Stimulated activated CD8-positive, alpha-beta memory T cell treated with anti-CD3 and anti-CD28 coated beads, Interleukin-2, amount 100 ng/mL, for 1 hour (primary cell): ENCODE results near the gene ADGRL3.
"Not testable (repeated sequence)": the region's sequence is repeated elsewhere in the genome, so short reads cannot be mapped to it uniquely, and the experiment has no call there.

Source experiments
- DNase-seq, 2 donors: peaks; one replicate each; pipeline ENCODE4 v3.0.0-alpha.2; 2020; ENCODE audit warnings: low read depth in 2 of 2

The ADGRL3 gene

DNA sequence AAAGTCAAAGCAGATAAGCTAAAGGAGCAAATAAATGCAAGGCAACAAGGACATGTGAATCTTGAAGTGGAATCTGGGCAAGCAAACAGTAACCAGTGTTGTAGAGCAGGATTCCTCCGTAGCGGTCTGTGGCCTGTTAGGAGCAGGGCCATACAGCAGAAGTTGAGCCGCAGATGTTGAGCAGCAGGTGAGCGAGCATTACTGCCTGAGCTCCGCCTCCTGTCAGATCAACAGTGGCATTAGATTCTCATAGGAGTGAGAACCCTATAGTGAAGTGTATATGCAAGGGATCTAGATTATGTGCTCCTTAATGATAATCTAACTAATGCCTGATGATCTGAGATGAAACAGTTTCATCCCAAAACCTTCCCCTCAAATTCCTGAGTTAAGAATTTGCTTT is 550.7 kb downstream of the ADGRL3 start:
- no peak for DNase-seq

DNA sequence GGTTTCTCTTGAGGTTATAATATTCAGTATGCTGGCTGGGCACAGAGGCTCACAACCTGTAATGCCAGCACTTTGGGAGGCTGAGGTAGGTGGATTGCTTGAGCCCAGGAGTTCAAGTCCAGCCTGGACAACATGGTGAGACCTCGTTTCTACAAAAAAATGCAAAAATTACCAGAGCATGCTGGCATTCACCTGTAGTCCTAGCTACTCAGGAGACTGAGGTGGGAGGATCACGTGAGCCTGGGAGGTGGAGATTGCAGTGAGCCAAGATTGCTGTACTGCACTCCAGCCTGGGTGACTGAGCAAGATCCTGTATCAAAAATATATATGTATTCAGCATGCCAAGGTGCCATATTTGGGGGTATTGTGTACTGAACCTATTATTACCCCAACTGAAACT is 552.5 kb downstream of the ADGRL3 start:
- DNase-seq = no peak

DNA sequence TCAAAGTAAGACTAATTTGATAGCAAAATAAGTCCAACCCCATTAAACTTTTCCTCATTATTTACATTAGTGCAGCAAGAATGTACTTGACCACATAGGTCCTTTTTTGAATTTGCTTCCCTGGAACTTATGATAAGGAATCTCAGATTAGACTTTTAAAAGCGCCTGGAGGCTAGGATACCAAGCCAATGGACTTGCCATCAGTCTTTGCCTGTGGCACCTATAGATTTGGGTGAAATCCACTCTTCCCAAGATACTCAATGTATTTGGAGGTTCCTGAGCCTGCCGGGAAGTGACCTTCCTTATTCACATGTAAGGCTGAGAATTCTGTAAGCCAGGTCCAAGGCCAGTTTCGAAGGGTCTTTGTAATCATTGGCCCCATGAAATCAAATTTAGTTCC is 553.6 kb downstream of the ADGRL3 start:
- DNase-seq = no peak

DNA sequence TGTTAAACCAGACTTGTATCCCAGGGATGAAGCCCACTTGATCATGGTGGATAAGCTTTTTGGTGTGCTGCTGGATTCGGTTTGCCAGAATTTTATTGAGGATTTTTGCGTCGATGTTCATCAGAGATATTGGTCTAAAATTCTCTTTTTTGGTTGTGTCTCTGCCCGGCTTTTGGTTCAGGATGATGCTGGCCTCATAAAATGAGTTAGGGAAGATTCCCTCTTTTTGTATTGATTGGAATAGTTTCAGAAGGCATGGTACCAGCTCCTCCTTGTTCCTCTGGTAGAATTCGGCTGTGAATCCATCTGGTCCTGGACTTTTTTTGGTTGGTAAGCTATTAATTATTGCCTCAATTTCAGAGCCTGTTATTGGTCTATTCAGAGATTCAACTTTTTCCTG is 556.8 kb downstream of the ADGRL3 start:
- DNase-seq = not testable (repeated sequence)

DNA sequence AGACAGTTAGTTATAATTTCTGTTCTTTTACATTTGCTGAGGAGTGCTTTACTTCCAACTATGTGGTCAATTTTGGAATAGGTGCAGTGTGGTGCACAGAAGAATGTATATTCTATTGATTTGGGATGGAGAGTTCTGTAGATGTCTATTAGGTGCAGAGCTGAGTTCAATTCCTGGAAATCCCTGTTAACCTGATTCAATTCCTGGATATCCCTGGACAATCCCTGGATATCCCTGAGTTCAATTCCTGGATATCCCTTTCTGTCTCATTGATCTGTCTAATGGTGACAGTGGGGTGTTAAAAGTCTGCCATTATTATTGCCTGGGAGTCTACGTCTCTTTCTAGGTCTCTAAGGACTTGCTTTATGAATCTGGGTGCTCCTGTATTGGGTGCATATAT is 557.9 kb downstream of the ADGRL3 start:
- not testable (repeated sequence) for DNase-seq

DNA sequence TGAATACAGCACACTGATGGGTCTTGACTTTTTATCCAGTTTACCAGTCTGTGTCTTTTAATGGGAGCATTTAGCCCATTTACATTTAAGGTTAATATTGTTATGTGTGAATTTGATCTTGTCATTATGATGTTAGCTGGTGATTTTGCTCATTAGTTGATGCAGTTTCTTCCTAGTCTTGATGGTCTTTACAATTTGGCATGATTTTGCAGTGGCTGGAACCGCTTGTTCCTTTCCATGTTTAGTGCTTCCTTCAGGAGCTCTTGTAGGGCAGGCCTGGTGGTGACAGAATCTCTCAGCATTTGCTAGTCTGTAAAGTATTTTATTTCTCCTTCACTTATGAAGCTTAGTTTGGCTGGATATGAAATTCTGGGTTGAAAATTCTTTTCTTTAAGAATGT is 558.5 kb downstream of the ADGRL3 start:
- DNase-seq = not testable (repeated sequence)

DNA sequence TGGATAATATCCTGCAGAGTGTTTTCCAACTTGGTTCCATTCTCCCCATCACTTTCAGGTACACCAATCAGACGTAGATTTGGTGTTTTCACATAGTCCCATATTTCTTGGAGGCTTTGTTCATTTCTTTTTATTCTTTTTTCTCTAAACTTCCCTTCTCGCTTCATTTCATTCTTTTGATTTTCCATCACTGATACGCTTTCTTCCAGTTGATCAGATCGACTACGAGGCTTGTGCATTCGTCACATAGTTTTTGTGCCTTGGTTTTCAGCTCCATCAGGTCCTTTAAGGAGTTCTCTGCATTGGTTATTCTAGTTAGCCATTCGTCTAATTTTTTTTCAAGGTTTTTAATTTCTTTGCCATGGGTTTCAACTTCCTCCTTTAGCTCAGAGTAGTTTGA is 559.1 kb downstream of the ADGRL3 start:
- DNase-seq = not testable (repeated sequence)

DNA sequence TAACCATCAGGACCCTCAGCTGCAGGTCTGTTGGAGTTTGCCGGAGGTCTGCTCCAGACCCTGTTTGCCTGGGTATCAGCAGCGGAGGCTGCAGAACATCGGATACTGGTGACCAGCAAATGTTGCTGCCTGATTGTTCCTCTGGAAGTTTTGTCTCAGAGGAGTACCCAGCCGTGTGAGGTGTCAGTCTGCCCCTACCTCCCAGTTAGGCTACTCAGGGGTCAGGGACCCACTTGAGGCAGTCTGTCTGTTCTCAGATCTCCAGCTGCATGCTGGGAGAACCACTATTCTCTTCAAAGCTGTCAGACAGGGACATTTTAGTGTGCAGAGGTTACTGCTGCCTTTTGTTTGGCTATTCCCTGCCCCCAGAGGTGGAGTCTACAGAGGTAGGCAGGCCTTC is 559.8 kb downstream of the ADGRL3 start:
- not testable (repeated sequence) for DNase-seq

DNA sequence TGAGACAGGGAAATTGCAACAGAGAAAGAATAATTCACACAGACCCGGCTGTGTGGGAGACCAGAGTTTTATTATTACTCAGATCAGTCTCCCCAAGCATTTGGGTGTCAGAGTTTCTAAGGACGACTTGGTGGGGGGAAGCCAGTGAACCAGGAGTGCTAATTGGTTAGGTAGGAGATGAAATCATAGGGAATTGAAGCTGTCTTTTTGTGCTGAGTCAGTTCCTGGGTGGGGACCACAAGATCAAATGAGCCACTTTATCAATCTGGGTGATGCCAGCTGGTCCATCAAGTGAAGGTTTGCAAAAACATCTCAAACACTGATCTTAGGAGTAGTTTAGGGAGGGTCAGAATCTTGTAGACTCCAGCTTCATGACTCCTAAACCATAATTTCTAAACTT is 560.7 kb downstream of the ADGRL3 start:
- DNase-seq = no peak

DNA sequence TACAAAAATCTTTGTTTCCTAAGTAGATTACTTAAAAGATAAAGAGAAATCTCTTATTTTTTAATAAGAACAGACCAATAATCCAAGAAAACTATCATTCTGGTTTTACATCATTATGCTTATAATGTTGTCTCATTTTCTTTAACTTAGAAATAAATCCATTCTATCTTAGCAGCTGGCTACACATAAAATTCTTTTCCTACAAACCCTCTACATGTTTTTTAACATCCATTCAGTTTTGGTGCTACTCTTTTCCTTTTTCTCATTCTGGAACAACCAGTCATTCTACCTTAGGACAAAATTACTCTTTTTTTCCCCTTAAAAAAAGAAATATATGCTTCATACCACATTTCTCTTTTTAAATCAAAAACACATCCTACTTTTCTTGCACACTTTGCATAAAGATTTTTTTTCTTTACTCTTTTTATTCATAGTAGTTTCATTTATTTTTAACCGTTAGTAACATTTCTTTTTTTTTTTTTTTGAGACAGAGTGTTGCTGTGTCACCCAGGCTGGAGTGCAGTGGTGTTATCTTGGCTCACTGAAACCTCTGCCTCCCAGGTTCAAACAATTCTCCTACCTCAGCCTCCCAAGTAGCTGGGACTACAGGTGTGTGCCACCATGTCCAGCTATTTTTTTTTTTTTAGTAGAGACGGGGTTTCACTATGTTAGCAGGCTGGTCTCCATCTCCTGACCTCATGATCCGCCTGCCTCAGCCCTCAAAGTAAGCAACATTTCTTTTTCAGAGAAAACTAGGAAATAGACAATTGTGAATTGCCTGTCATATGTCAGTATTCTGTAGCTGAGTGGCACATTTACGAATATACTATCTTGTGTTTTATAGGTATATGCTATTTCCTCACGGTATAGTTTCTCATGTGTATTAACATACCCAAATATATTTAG is 562.8 kb downstream of the ADGRL3 start:
- no peak for DNase-seq

DNA sequence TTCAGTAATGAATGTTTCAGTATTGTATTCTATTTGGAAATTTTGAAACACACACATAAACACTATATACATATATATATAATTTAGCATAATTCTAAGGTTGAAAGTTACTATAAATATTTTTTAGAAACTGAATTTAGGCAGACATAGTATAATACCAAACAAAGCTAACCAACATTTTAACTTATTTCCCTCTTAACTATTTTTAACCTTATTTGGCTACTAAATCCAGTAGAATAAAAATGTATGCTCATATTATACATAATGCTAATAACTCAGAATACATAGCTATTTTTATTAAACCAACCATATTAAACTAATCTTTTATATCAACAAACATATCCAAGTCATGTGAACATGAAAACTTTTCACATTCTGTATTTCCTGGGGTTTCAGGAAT is 563.6 kb downstream of the ADGRL3 start:
- DNase-seq = no peak

DNA sequence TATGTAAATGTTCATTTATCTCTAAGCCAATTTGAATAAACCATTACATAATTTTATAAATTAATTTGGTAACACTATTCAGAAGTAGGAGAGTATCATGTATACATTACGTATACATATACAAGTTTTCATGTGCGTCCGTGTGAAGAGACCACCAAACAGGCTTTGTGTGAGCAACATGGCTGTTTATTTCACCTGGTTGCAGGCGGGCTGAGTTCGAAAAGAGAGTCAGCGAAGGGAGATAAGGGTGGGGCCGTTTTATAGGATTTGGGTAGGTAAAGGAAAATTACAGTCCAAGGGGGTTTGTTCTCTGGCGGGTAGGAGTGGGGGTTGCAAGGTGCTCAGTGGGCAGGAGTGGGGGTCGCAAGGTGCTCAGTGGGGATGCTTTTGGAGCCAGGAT is 564.0 kb downstream of the ADGRL3 start:
- DNase-seq = not testable (repeated sequence)

DNA sequence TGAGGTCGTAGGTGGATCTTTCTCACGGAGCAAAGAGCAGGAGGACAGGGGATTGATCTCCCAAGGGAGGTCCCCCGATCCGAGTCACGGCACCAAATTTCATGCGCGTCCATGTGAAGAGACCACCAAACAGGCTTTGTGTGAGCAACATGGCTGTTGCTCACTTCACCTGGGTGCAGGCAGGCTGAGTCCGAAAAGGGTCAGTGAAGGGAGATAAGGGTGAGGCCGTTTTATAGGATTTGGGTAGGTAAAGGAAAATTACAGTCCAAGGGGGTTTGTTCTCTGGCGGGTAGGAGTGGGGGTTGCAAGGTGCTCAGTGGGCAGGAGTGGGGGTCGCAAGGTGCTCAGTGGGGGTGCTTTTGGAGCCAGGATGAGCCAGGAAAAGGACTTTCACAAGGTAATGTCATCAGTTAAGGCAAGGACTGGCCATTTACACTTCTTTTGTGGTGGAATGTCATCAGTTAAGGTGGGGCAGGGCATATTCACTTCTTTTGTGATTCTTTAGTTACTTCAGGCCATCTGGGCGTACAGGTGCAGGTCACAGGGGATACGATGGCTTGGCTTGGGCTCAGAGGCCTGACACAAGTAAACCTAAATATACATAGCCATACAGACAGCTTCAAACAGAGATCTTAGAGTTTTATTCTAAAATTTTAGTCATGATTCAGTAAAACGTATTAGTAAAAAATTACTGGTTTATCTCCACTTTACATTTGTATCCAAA is 569.5 kb downstream of the ADGRL3 start:
- not testable (repeated sequence) for DNase-seq

DNA sequence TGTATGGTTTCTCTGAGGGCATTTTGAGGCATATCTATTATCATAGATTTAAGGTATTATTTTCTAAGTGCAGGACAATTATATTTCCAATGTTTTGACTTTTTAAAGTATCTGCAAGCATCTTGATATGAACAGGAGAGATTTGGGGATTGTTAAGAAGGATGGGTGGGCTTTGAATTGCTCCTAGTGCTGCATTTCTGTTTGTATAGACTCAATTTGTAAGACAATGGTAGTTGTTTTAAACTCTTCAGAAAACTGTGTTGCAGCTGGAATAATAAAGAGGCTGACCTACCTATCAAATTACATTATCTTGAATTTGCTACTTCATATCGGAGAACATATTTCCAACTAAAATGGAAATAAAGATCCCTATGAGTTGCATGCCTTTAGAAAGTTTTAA is 570.3 kb downstream of the ADGRL3 start:
- DNase-seq = no peak

DNA sequence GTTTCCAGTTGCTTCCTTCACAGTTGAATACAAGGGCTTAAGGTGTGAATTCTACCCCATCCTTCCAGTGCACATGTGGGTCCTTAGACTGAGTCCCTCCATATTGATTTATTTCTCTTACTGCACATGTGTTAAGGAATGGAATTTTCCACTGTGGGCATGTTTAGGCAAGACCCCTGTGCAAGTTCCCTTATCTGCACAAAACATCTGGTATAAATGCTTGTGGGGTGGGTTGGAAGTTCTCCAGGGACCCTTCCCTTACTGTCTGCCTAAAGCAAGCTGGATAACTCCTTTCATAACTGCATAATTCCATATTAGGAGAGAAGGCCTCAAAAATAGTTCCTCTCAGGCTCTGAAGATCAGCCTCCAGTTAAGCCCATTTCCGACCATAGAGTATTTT is 570.9 kb downstream of the ADGRL3 start:
- DNase-seq = no peak

DNA sequence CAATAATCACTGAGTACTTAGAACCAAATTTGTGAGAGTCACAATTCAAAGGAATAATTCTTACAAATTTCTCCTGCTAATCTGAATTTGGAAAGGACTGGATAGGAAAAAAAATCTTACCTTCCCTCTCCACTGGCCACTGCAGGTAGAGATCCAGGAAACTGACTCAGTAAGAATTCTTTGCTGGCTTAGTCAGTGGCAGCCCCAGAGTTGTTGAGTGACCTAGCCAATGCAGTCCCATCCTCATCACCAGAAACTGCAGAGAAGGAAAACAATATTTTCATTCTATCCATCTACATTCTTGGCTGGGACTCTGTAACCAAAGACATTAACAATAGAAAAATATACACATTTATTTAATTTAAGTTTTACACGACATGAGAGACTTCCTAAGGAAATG is 572.0 kb downstream of the ADGRL3 start:
- DNase-seq = no peak

DNA sequence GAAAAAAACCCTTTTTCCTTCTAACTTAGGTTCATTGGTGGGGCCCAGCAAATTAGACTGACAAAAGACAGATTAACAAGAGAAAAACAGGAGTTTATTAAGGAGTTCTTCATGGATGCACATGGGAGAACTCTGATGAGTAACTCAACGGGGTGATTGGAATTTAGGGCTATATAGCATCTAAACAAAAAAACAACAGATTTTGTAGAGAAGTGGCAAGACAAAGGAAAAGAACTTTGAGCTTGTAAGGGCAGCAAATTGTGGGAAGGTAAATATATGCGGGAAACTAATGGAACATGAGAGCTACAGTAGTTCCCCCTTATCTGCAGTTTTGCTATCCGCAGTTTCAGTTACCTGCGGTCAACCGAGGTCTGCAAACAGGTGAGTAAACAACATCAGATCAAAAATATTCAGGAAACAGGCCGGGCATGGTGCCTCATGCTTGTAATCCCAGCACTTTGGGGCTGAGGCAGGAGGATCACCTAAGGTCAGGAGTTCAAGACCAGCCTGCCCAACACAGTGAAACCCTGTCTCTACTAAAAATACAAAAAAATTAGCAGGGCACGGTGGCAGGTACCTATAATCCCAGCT is 573.6 kb downstream of the ADGRL3 start:
- no peak for DNase-seq

DNA sequence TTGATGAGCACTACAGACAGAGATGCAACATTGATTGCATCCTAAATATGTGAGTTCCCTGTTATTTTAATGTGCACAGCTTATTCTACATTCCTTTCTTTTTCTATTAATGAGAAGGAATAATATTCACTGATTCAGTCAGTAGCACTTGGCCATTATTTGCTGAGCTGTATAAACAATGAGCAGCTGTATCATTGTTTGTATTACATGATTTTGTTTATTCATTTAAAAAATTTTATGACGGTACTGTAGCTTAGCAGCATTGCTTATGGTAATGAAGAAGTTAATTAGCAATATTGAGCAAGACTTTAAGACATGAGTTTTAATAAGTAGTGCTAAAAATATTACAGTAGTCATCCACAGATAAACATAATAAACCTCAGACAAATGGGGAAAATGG is 582.0 kb downstream of the ADGRL3 start:
- DNase-seq = no peak

DNA sequence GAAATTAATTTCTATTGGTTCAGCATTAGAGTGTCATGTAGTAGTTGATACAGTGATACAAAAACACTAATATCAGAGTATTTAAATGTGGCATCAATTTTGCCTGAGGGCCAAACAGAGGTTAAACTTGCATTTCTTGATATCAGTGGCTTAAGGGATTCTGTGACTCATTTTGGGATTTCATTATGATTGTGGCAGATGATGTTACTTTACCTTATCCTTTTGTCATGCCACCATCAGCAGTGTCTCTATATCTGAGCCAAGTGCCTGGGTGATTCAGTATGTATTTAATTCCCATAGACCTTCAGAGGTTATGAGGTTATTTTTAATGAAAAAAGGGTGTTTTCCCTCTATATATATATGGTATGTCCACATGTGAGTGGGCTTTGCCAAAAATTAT is 582.9 kb downstream of the ADGRL3 start:
- no peak for DNase-seq

DNA sequence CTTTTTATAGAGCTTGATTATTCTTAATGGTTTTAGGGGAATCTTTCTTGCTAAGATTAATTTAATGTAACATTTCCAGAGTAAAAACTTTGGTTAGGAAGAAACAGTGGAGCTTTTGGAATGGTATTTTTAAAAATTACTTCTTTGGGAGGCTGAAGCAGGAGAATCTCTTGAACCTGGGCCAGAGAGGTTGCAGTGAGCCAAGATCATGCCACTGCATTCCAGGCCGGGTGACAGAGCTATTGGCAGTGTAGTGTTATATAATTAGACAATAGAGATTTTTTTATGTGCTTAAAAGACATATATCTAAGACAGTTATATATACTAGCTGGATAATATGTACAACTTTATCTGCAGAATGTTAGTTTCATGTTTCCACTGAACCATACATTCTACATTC is 585.6 kb downstream of the ADGRL3 start:
- DNase-seq = no peak

DNA sequence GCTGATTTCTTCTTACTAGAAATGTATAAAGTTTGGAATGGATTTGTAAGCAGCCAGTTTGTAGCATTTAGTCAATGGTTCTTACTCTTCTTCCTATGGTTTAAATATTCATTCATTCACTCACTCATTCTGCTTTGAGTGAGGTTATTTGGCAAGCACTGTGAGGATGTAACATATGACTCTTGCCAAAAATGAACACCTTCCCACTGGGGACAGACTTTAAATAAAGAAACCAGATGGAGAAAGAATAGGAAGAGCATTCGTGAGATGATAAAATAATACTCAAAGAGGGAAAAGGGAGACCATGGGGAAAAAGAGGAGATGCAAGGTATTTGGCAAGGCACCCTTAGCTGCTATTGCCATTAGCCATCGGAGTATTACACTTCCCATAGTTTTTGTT is 586.1 kb downstream of the ADGRL3 start:
- no peak for DNase-seq

DNA sequence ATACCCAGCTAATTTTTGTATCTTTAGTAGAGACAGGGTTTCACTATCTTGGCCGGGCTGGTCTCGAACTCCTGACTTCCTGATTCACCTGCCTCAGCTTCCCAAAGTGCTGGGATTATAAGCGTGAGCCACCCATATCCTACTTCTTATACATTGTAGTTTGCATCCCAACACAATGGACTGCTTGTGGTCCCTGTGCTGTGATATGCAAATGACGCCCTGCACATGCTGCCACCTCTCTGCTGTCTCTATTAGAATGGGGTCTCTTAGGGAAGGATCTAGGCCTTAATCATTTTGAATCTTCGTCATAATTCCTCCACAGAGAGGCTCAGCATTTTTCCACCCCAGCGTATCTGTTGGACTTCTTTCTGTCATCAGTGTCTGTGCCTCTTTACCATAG is 595.9 kb downstream of the ADGRL3 start:
- DNase-seq = no peak

DNA sequence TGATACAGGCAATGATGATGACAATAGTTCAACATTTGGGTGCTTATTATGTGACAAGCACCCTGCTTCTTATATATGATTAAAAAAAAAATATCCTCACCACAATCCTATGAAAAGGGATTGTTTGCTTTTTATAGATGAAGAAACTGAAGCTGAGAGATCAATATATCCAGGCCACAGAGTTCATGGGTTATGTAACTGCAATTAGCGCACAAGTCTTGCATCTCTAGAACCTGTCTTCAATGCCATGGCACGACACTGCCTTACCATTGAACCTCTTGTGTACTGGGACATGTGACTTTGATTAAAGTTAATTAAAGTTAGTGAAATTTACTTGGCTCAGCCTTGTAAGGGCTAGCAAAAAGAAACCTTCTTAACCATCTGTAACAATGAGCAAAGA is 599.7 kb downstream of the ADGRL3 start:
- no peak for DNase-seq
